HL-60/S4 treated with retinoic acid at 250 ng/mL for 4 days and 3 days (cell line): Measurements from ENCODE around the gene CYBB.
"Not testable (repeated sequence)": the region's sequence is repeated elsewhere in the genome, so short reads cannot be mapped to it uniquely, and the experiment has no call there.

ENCODE experiments used
- in situ Hi-C: fragments of 300-500 bp; cut with MboI; formaldehyde crosslinking; loops from 2 replicates; pipeline ENCODE4 v1.7.0; 2022; ENCODE audit warnings: low sequenced_read_pairs

CYBB gene

DNA sequence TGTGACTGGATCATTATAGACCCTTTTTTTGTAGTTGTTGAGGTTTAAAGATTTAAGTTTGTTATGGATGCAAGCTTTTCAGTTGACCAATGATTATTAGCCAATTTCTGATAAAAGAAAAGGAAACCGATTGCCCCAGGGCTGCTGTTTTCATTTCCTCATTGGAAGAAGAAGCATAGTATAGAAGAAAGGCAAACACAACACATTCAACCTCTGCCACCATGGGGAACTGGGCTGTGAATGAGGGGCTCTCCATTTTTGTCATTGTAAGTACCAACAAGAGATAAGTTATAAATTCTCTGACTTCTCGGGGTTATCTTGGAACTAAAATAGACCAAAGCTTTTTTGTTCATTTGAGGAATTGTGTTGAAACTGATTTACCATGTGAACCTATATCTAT lies at the start of gene CYBB:
TSS of gene CYBB (plus strand) at position 203 of the 400 bp plus-strand sequence. CDS start at position 222, 19 bp downstream.
- in situ Hi-C loops = no loop called here

GRCh38 chrX:37745354-37745753 lies 34.5 kb upstream of the CYBB start:
- in situ Hi-C loops = loop anchor here (25.0 kb wide), 1 partner anchor 233 kb away; no protein-coding TSS in a partner anchor

DNA sequence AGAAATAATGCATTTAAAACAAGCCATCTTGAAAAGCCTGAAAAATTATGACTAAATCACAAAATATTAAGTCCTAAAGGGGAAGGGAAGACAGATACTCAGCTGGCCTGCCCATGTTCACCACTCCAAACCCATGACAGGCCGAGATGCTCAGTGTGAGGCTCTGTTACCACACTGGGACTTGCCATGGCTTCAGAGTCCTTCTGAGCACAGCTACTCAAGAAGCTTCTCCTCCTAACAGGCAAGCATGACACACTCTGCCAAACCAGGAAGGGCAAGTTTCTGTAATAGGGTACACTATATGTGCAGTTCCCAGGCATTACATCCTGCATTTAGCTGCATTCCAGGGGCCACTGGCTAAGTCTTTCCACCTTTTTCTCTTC lies 34.0 kb upstream of the CYBB start:
- in situ Hi-C loops = loop anchor here (25.0 kb wide), 1 partner anchor 234 kb away; no protein-coding TSS in a partner anchor

GRCh38 chrX:37746218-37746941 lies 33.5 kb upstream of the CYBB start:
- in situ Hi-C loops = loop anchor here (25.0 kb wide), 1 partner anchor 234 kb away; no protein-coding TSS in a partner anchor

DNA sequence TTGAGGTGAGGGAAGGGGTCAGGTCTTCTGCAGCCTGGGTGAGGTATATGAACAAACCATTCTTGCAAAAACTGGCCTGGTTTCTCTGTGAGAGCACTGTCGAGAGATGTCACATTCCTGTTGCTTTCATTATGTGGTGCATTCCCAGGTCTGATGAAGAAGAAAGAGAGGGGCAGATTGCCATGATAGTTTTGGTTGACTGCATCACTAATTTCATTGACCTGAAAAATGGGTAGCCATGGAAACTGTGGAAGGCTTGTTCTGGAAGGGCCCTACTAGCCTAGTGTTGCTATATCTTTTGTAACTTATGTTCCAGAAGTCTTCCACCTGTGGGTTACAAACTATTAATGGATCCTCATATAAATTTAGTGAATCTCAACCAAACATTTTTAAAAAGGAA lies 32.9 kb upstream of the CYBB start:
- in situ Hi-C loops = loop anchor here (25.0 kb wide), 1 partner anchor 235 kb away; no protein-coding TSS in a partner anchor

DNA sequence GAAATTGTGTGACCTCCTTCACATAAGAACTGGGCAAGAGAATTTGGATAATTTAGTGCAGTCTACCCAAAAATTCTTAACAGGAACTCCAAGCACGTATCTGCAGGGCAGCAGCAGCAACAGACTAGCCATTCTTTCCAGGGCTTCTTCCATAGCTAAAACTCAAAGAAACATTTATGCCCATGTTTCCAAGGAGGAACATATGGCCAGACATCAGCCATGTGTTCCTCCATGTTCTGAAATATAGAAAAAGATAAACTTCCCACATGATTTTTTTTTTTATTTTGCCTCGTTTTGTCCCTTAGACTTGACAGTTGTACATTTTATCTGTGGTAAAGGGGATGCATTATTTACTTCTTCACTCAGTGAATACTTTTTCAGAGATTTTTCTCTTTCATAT lies 27.6 kb upstream of the CYBB start:
- in situ Hi-C loops = no loop called here

GRCh38 chrX:37752936-37753335 lies 26.9 kb upstream of the CYBB start:
- in situ Hi-C loops = no loop called here

GRCh38 chrX:37753384-37753783 lies 26.5 kb upstream of the CYBB start:
- in situ Hi-C loops = no loop called here

- in situ Hi-C loops = no loop called here
Observed at GRCh38 chrX:37754516-37754915, 25.3 kb upstream of the CYBB start.

DNA sequence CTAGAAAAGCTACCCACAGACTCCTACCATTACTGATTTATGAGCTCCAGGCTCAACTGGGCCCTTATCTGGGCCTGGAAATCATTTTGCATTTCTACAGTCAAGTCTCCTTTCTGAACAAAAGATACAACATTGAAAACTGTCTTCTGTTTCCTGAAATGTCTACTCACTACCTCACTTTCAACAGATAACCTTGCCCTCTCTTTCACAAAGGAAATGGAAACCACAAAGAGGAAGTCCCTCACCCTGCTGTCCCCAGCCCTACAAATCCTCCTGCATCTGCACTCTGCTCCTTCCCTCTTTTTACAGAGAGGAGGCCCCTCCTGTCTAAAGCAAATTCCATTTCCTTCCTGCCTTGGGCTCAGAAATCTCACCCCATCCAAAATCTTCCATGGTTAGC lies 24.8 kb upstream of the CYBB start:
- in situ Hi-C loops = no loop called here

DNA sequence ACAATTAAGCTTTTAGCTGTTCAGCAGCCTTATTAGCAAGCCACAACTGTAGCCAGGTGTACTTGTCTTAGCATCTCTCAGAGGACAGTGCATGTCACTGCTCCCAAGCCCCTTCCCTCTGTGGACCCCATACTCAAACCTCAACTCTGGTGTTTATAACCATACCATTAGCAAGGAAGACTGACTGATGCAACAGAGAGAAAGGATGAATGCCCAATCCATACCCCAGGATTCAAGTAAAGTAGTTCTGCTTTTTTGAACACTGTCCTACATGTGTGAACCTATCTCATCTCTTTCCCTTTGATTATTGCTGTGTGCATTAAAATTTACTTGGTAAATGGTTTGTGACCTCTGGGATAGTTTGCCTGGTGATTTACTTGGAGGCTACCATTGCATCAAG lies 22.8 kb upstream of the CYBB start:
- in situ Hi-C loops = no loop called here

GRCh38 chrX:37759351-37759750 lies 20.5 kb upstream of the CYBB start:
- in situ Hi-C loops = no loop called here

DNA sequence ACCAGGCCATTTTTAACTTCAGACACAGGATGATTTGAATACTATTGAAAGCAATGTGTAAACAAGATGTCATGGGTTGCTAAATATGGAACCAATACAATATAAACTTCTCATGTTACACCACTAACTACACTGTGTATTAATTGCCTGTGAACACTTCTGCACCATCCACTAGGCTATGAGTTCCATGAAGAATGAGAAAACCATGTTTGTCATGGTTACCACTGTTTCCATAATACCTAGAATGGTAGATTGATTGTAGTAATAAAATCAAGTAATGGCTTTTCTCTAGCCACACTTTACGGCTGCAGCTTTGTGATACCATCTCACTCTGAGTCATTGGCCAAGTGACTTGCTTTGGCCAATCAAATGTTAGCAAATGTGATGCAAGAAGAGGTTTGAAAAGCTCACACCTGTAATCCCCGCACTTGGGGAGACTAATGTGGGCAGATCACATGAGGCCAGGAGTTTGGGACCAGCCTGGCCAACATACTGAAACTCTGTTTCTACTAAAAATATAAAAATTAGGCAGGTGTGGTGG lies 19.9 kb upstream of the CYBB start:
- in situ Hi-C loops = no loop called here

DNA sequence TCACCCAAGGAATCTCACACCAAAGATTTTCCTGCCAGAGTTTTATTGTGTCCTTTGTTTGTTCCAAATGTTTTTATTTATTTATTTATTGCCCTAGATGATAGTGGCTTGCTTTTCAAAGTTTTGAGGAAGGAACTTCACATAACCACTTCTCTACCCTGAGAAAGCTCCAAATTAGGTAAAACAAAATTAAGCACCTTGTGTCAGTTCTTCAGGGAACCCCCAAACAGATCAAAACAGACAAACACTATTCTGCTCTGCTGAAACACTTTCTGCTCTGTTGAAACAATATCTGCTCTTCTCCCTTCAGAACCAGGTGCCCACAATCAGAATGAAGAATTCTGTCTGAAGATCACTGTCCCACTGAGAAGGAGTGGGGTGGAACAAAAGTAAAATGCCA lies 16.5 kb upstream of the CYBB start:
- in situ Hi-C loops = no loop called here

GRCh38 chrX:37765507-37765906 lies 14.4 kb upstream of the CYBB start:
- in situ Hi-C loops = no loop called here

GRCh38 chrX:37767430-37767829 lies 12.4 kb upstream of the CYBB start:
- in situ Hi-C loops = no loop called here

GRCh38 chrX:37768866-37769265 lies 11.0 kb upstream of the CYBB start:
- in situ Hi-C loops = not testable (repeated sequence)

GRCh38 chrX:37776283-37776986 lies 3.4 kb upstream of the CYBB start:
- in situ Hi-C loops = no loop called here

DNA sequence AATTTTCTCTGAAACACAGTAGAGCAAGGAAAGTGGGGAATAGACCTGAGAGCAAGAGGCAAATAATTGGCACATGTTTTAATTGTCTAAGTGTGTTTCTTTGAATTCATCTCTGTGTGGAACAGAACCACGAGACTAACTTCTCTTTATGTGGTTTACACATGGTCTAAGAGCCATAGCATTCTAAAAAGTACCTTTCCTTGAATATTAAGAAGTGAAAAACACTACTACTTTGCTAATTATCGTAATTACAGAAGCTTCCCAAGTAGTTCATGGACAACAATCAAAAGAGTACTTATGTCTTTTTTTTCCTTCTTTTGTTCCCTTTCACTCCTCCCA lies 2.9 kb upstream of the CYBB start:
- in situ Hi-C loops = no loop called here

GRCh38 chrX:37781081-37781480 lies 1.2 kb downstream of the CYBB start:
- in situ Hi-C loops = no loop called here

DNA sequence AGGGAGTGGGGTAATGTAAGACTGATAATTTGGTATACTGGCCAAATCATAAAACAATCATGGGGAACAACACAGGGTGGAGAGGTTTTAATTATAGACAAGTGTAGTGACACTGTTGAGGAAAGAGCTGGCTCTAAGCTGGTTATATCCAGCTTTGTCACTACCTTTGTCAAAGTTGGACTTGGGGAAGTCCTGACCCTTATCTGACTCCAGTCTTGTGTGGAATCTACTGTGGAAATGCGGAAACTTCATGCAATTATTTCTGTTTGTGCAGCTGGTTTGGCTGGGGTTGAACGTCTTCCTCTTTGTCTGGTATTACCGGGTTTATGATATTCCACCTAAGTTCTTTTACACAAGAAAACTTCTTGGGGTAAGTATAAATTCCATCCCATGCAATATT lies 2.0 kb downstream of the CYBB start:
- in situ Hi-C loops = no loop called here

DNA sequence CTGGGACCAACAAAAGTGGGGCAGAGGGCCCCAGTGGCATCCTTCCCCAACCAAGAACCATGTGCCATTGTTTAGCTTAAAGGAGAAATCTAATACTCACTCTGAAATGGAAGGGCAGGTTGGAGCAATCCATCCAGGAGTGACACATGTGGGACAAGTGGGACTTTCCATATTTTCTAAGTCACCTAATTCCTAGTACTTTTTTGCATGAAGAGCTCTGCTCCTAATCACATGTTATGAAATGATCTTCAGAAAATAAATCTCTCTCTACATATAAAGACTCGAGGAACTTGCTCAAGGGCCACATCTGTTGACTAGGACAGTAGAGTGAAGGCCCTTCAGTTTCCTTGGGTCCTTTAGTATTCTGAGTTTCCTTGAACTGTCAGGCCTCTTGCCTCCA lies 2.5 kb downstream of the CYBB start:
- in situ Hi-C loops = no loop called here
